WTC11 (cell line): Measurements from ENCODE around the gene COX7B.

ENCODE experiments used
- MXD4 ChIP-seq: fragments of 250-450 bp; sonication (Bioruptor Pico); IDR thresholded peaks from 2 replicates; pipeline ENCODE4 v1.8.0; 2021; ENCODE audit warnings: mild to moderate bottlenecking, moderate library complexity, borderline replicate concordance
- TF ChIP-seq, protein P1 (sequence below): sonication (generic); formaldehyde crosslinking; IDR thresholded peaks from 2 replicates; pipeline ENCODE4 v1.8.0; 2022; ENCODE audit warnings: mild to moderate bottlenecking, missing genetic modification reagents

DNA sequence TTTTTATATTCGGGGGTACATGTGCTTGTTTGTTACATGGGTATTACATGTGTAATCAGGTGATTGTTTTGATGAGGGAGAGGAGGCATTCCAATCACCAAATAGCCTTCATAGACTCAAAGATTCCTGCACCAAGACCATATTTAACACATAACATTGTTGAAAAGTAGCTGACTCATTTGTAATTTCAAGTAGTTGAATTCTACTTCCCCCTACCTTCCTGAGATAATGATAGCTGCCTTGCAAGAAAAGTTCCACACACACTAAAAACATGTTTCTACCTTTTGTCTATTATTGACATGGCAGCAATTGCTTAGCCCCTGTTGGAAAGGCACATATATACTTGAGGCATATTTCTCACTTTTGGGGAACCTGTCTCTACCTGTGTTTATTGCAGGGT, 54.0 kb downstream of the COX7B start:
- TF ChIP-seq, protein P1, sequence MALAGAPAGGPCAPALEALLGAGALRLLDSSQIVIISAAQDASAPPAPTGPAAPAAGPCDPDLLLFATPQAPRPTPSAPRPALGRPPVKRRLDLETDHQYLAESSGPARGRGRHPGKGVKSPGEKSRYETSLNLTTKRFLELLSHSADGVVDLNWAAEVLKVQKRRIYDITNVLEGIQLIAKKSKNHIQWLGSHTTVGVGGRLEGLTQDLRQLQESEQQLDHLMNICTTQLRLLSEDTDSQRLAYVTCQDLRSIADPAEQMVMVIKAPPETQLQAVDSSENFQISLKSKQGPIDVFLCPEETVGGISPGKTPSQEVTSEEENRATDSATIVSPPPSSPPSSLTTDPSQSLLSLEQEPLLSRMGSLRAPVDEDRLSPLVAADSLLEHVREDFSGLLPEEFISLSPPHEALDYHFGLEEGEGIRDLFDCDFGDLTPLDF (CRISPR knock-in tag): no peak
- TF ChIP-seq MXD4 (CRISPR knock-in tag): no peak
